ENCODE results near the gene CRAT.
A peak's percentile ranks its signal among the peaks of the same experiment; 100 is the strongest.

CRAT gene

DNA sequence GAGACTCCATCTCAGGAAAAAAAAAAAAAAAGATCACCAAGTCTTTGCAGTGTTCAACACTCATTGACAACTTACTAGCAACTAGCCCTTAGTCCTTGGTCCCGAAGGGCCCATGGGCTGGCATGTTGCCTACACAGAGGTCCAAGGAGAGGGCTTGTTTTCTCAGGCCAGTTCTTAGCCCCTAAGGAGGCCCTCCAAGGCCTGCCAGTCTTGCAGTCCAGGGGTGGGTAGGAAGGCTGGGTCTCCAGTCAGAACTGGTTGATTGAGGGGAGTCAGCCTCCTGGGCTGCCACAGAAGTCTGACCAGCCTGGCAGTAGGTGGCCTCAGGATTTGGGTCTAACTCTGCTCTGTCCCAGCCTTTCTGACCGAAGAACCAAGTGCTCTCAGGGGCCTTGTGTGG, 34.7 kb upstream of the CRAT start:
- Histone ChIP-seq H3K79me2 (ENCODE audit: insufficient read depth, low read length) (peaks cover 9% of the 10 kb centered on the region), H3K27ac (ENCODE audit: low read length) (no peak overlapping the region), H2AFZ (ENCODE audit: low read depth, low read length) (no peak overlapping the region), H3K36me3 (ENCODE audit: insufficient read depth, low read length) (peaks cover 62% of the 10 kb centered on the region), H3K9me3 (ENCODE audit: insufficient read depth, low read length, severe bottlenecking) (no peaks in the 10 kb centered on the region), H3K4me1 (ENCODE audit: insufficient read depth, low read length) (peaks cover 25% of the 10 kb centered on the region), H3K9ac (ENCODE audit: low read depth, low read length) (no peak overlapping the region), H3K27me3 (ENCODE audit: insufficient read depth, low read length, poor library complexity) (no peaks in the 10 kb centered on the region), H3K4me2 (ENCODE audit: insufficient read depth, low read length) (no peak overlapping the region), H3K4me3 (ENCODE audit: low read depth in 1 of 2, low read length in 2 of 2) (no peak overlapping the region), H4K20me1 (ENCODE audit: insufficient read depth, low read length) (no peaks in the 10 kb centered on the region; the same call in 1 of the 2 replicates)
- DNase-seq (no peak), ATAC-seq (ENCODE audit: insufficient read depth, low read depth) (no peak)
- TF ChIP-seq CTCF (IDR thresholded peaks at IDR 0.05; ENCODE audit: borderline replicate concordance, extremely low read depth, low read length, poor library complexity, severe bottlenecking) = no peak
- TF ChIP-seq EZH2 (IDR thresholded peaks at IDR 0.05; ENCODE audit: borderline replicate concordance, low read depth, low read length, severe bottlenecking) = no peak

- TF ChIP-seq CTCF (IDR thresholded peaks at IDR 0.05; ENCODE audit: borderline replicate concordance, extremely low read depth, low read length, poor library complexity, severe bottlenecking) = peak; percentile 93
- no peak for TF ChIP-seq EZH2 (IDR thresholded peaks at IDR 0.05; ENCODE audit: borderline replicate concordance, low read depth, low read length, severe bottlenecking)
- Histone ChIP-seq H3K9me3 (ENCODE audit: insufficient read depth, low read length, severe bottlenecking) (no peaks in the 10 kb centered on the region), H3K4me2 (ENCODE audit: insufficient read depth, low read length) (no peak overlapping the region), H2AFZ (ENCODE audit: low read depth, low read length) (no peak overlapping the region), H3K9ac (ENCODE audit: low read depth, low read length) (no peak overlapping the region), H3K36me3 (ENCODE audit: insufficient read depth, low read length) (peaks cover 54% of the 10 kb centered on the region), H3K4me3 (ENCODE audit: low read depth in 1 of 2, low read length in 2 of 2) (no peak overlapping the region), H3K79me2 (ENCODE audit: insufficient read depth, low read length) (peaks cover 9% of the 10 kb centered on the region), H3K27ac (ENCODE audit: low read length) (0 out of 2 replicates have a peak overlapping the region, but pooled peaks have one; percentile 31), H3K27me3 (ENCODE audit: insufficient read depth, low read length, poor library complexity) (no peaks in the 10 kb centered on the region), H4K20me1 (ENCODE audit: insufficient read depth, low read length) (no peaks in the 10 kb centered on the region), H3K4me1 (ENCODE audit: insufficient read depth, low read length) (peaks cover 42% of the 10 kb centered on the region)
- DNase-seq = peak; percentile 76
- ATAC-seq (ENCODE audit: insufficient read depth, low read depth) = peak; percentile 42
Measured at GRCh38 chr9:129143031-129143927, 32.7 kb upstream of the CRAT start.

DNA sequence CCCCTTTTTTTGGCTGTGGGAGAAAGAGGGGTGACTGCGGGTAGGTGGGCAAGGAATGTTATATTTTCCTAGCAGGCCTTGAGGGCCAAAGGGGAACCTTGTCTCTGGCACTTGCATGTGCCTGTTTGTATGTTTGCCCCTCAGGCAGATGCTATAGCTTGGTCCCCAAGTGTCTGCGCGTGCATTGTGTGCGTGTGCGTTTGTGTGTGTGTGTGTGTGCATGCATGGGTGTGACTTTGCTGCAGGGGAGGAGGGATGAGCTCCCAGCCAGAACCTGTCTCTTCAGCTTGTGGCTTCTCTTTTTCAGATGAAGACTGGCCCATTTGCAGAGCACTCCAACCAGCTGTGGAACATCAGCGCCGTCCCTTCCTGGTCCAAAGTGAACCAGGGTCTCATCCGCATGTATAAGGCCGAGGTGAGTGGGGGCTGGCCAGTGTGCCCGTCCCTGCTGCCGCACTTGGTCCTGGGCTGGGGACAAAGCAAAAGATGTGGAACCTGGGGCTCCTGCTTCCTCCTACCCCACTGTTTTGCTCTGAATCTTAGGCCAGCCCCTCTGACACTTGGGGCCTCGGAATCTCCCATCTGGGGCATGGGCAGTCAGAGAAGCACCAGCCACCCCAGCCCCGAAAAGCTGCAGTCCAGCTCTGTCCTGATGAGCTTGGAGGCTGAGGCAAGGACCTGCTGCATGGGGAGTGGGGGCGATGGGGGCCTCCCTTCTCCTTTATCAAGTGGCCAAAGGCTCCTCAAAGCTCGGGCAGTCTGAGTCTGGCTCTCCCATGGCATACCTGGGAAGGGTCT, 31.7 kb upstream of the CRAT start:
- H3K9ac ChIP-seq (ENCODE audit: low read depth, low read length) = no peak overlapping the region
- H3K9me3 ChIP-seq (ENCODE audit: insufficient read depth, low read length, severe bottlenecking) = no peaks in the 10 kb centered on the region
- peaks cover 42% of the 10 kb centered on the region for H3K4me1 ChIP-seq (ENCODE audit: insufficient read depth, low read length)
- no peak for DNase-seq
- no peak overlapping the region for H3K4me2 ChIP-seq (ENCODE audit: insufficient read depth, low read length)
- no peak for ATAC-seq (ENCODE audit: insufficient read depth, low read depth)
- H3K27me3 ChIP-seq (ENCODE audit: insufficient read depth, low read length, poor library complexity) = no peaks in the 10 kb centered on the region
- H3K4me3 ChIP-seq (ENCODE audit: low read depth in 1 of 2, low read length in 2 of 2) = no peak overlapping the region
- TF ChIP-seq CTCF (IDR thresholded peaks at IDR 0.05; ENCODE audit: borderline replicate concordance, extremely low read depth, low read length, poor library complexity, severe bottlenecking) (no peak), EZH2 (IDR thresholded peaks at IDR 0.05; ENCODE audit: borderline replicate concordance, low read depth, low read length, severe bottlenecking) (no peak)
- peaks cover 50% of the 10 kb centered on the region for H3K36me3 ChIP-seq (ENCODE audit: insufficient read depth, low read length)
- no peak overlapping the region for H2AFZ ChIP-seq (ENCODE audit: low read depth, low read length)
- H3K27ac ChIP-seq (ENCODE audit: low read length) = peak overlapping the region; percentile 31
- H3K79me2 ChIP-seq (ENCODE audit: insufficient read depth, low read length) = peaks cover 9% of the 10 kb centered on the region
- H4K20me1 ChIP-seq (ENCODE audit: insufficient read depth, low read length) = no peaks in the 10 kb centered on the region
